SU-DHL-6 (cell line): ENCODE data around the gene IL1RL1.

Source experiments
- H2AFZ ChIP-seq: fragments of 200-600 bp; sonication (generic); 2 replicates; pipeline ENCODE4 v1.6.1; 2014; ENCODE audit warnings: low read depth, mild to moderate bottlenecking, moderate library complexity, mixed read lengths, antibody characterized with exemption, low read length; ENCODE audit not compliant: severe bottlenecking
- H3F3A ChIP-seq: fragments of 200-600 bp; shearing (Covaris generic); 2 replicates; pipeline ENCODE4 v1.6.0; 2016; ENCODE audit warnings: antibody characterized with exemption, mild to moderate bottlenecking; ENCODE audit not compliant: insufficient read depth
- H3K27ac ChIP-seq: fragments of 200-600 bp; sonication (generic); 2 replicates; pipeline ENCODE4 v1.5.1; 2016; ENCODE audit warnings: low read depth, mild to moderate bottlenecking, low read length, moderate library complexity, mixed read lengths
- H3K27me3 ChIP-seq: fragments of 200-600 bp; sonication (generic), shearing (Covaris generic); 2 replicates; pipeline ENCODE4 v1.6.0; 2014; ENCODE audit warnings: mild to moderate bottlenecking, low read length
- H3K36me3 ChIP-seq: fragments of 200-600 bp; sonication (generic); 2 replicates; pipeline ENCODE4 v1.6.1; 2014; ENCODE audit warnings: mild to moderate bottlenecking, low read length, mixed read lengths
- H3K4me2 ChIP-seq: fragments of 300-600, 200-600 bp; shearing (Covaris generic), sonication (generic); 2 replicates; pipeline ENCODE4 v1.6.0; 2014; ENCODE audit warnings: low read length, low read depth, mild to moderate bottlenecking; ENCODE audit not compliant: poor library complexity, severe bottlenecking
- H3K4me3 ChIP-seq: fragments of 200-600 bp; sonication (generic); 2 replicates; pipeline ENCODE4 v1.5.1; 2014; ENCODE audit warnings: antibody characterized with exemption, low read length, mild to moderate bottlenecking, mixed read lengths; ENCODE audit not compliant: insufficient read depth, poor library complexity, severe bottlenecking
- H3K79me2 ChIP-seq: fragments of 200-600 bp; sonication (generic); 2 replicates; pipeline ENCODE4 v1.6.1; 2014; ENCODE audit warnings: mild to moderate bottlenecking, low read length, moderate library complexity; ENCODE audit not compliant: insufficient read depth
- H3K9ac ChIP-seq: fragments of 200-600 bp; sonication (generic); 2 replicates; pipeline ENCODE4 v1.7.0; 2014; ENCODE audit warnings: mild to moderate bottlenecking, low read length
- H3K9me2 ChIP-seq: fragments of 200-600 bp; sonication (generic); replicated peaks from 2 replicates; pipeline ENCODE4 v1.6.1; 2014; ENCODE audit warnings: low read length; ENCODE audit not compliant: insufficient read depth
- H3K9me3 ChIP-seq: fragments of 200-600 bp; sonication (generic); 2 replicates; pipeline ENCODE4 v1.6.1; 2014; ENCODE audit warnings: low read length, mixed read lengths; ENCODE audit not compliant: insufficient read depth
- H4K20me1 ChIP-seq: fragments of 200-600 bp; sonication (generic); 2 replicates; pipeline ENCODE4 v1.6.1; 2014; ENCODE audit warnings: low read depth, mild to moderate bottlenecking, antibody characterized with exemption, low read length, moderate library complexity, mixed read lengths
- EZH2phosphoT487 ChIP-seq: fragments of 200-600 bp; sonication (generic), shearing (Covaris generic); conservative IDR thresholded peaks from 2 replicates; pipeline ENCODE4 v1.6.1; 2018; ENCODE audit warnings: mild to moderate bottlenecking, antibody characterized with exemption, low read length, moderate library complexity, mixed read lengths
- TF ChIP-seq, protein P1 (sequence below): fragments of 200-600 bp; sonication (generic); IDR thresholded peaks from one replicate; pipeline ENCODE4 v1.5.1; 2017; ENCODE audit warnings: antibody characterized with exemption, mild to moderate bottlenecking, low read length, moderate library complexity; ENCODE audit not compliant: insufficient read depth, poor library complexity, severe bottlenecking

Gene IL1RL1

DNA sequence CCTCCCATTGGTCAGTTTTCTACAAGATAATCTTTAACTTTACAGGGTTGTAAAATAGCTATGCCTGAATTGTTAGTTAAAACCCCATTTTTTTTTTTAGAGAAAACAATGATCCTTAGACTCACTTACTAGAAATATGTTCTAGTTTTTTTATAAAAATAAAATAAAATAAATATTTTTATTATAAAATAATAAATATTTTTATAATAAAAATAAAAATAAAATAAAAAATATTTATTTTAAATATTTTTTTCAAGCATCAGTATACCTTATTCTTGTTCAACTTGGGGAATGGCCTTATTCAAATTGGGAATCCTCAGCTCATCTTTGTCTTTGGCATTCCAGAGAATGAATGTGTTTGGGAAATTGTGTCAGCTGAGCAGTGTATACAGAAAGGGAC lies 20.8 kb upstream of the IL1RL1 start:
- no peaks in the 10 kb centered on the region for H3K79me2 ChIP-seq
- TF ChIP-seq, protein P1, sequence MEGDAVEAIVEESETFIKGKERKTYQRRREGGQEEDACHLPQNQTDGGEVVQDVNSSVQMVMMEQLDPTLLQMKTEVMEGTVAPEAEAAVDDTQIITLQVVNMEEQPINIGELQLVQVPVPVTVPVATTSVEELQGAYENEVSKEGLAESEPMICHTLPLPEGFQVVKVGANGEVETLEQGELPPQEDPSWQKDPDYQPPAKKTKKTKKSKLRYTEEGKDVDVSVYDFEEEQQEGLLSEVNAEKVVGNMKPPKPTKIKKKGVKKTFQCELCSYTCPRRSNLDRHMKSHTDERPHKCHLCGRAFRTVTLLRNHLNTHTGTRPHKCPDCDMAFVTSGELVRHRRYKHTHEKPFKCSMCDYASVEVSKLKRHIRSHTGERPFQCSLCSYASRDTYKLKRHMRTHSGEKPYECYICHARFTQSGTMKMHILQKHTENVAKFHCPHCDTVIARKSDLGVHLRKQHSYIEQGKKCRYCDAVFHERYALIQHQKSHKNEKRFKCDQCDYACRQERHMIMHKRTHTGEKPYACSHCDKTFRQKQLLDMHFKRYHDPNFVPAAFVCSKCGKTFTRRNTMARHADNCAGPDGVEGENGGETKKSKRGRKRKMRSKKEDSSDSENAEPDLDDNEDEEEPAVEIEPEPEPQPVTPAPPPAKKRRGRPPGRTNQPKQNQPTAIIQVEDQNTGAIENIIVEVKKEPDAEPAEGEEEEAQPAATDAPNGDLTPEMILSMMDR, result no peak
- TF ChIP-seq EZH2phosphoT487, result no peak
- H3K27me3 ChIP-seq, result no peaks in the 10 kb centered on the region
- H3K36me3 ChIP-seq, result no peaks in the 10 kb centered on the region
- H3K9ac ChIP-seq, result no peak overlapping the region
- H3K4me2 ChIP-seq, result no peak overlapping the region
- no peak overlapping the region for H2AFZ ChIP-seq
- H3K4me3 ChIP-seq, result no peak overlapping the region
- no peaks in the 10 kb centered on the region for H3K9me3 ChIP-seq
- no peaks in the 10 kb centered on the region for H3F3A ChIP-seq
- no peak overlapping the region for H3K27ac ChIP-seq
- H4K20me1 ChIP-seq, result no peaks in the 10 kb centered on the region
- H3K9me2 ChIP-seq, result no peaks in the 10 kb centered on the region

DNA sequence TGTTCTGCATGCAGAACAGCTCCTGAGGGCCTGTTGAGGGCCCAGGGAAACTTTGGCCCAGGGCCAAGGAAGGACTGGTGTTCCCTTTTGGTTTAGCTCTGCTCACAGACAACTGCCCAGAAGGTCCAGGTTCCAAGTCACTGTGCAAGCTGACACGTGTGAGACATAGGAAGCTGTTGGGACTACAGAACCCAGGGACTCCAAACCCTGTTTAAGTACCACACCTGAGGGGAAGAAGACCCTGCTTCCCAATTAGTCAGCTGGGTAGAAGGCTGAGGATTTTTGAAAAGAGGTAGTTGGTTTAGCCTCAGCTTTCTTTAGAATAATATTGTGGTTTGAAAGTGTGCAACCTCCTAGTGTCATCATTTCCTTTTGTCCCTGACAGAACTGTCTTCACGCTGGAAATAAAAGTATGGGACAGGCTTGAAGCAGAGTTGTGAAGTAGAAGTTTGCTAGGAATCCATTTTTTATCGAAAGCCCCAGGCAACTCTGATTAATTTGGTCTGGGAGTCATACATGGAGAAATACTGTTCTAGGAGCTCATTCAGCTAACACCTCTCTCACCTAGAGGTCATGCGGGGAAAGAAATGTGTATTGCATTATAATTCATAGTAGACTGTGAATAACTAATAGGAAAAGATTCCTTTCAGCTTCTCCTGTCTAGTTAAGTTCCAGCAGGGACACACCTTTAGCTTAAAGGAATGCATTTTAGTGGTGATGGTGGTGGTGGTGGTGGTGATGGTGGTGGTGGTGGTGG lies 19.9 kb upstream of the IL1RL1 start:
- H3F3A ChIP-seq, result no peaks in the 10 kb centered on the region
- H3K4me2 ChIP-seq, result no peak overlapping the region
- H3K27me3 ChIP-seq, result no peaks in the 10 kb centered on the region
- H3K9me3 ChIP-seq, result no peaks in the 10 kb centered on the region
- no peak for TF ChIP-seq EZH2phosphoT487
- TF ChIP-seq, protein P1, result no peak
- no peaks in the 10 kb centered on the region for H4K20me1 ChIP-seq
- no peak overlapping the region for H3K4me3 ChIP-seq
- H3K79me2 ChIP-seq, result no peaks in the 10 kb centered on the region
- H3K36me3 ChIP-seq, result no peaks in the 10 kb centered on the region
- no peak overlapping the region for H2AFZ ChIP-seq
- H3K27ac ChIP-seq, result no peak overlapping the region
- no peak overlapping the region for H3K9ac ChIP-seq
- H3K9me2 ChIP-seq, result no peaks in the 10 kb centered on the region

DNA sequence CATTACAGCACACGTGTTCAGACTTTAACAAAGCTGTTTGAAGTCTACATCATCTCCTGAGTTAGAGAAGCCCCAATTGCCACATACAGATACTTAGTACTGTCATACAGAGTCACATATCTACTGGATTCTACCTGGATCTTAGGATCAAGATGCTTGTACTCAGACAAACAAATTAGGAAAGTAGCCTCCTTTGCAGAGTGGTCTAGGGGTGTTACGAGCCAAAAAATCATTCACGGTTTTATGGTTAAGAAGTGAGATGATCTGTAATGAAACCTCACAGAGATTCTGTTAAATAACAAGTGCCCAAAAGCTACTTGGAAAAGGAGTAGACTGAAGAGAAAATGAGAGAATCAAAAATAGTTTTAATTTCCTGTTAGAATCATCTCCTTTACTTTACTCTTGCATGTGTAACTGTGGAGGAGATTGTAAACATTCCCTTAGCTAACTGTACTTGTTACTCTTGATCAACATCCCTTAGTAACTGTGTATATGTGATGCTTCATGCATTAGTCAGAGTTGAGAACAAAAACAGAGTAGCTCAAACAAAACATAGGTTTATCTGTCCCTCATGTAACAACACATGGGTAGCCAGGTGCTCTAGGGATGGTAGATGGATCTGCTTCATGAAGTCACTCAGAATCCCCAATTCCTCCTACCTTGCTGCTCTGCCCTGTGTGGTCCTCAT lies 16.4 kb upstream of the IL1RL1 start:
- no peak overlapping the region for H3K4me2 ChIP-seq
- H3K27me3 ChIP-seq, result no peaks in the 10 kb centered on the region
- H3K9me2 ChIP-seq, result no peaks in the 10 kb centered on the region
- TF ChIP-seq, protein P1, result no peak
- TF ChIP-seq EZH2phosphoT487, result no peak
- H3K9me3 ChIP-seq, result no peaks in the 10 kb centered on the region
- H3F3A ChIP-seq, result no peaks in the 10 kb centered on the region
- no peak overlapping the region for H2AFZ ChIP-seq
- H3K79me2 ChIP-seq, result no peaks in the 10 kb centered on the region
- H4K20me1 ChIP-seq, result no peaks in the 10 kb centered on the region
- no peak overlapping the region for H3K9ac ChIP-seq
- no peak overlapping the region for H3K27ac ChIP-seq
- no peaks in the 10 kb centered on the region for H3K36me3 ChIP-seq
- H3K4me3 ChIP-seq, result no peak overlapping the region
